GM12873 (cell line): ENCODE results near the gene UNC13C.

Experiments used
- CTCF ChIP-seq: IDR thresholded peaks from 2 replicates; pipeline ENCODE4 v1.5.1; 2012; ENCODE audit warnings: low read depth, mild to moderate bottlenecking, moderate library complexity, low read length, control low read depth; ENCODE audit not compliant: insufficient read depth; ENCODE audit errors: missing control alignments

UNC13C gene

GRCh38 chr15:53978253-53978906 lies at the start of gene UNC13C:
Gene UNC13C (plus strand): TSS chr15:53978441. CDS start chr15:54012904, 34,463 bp downstream.
- TF ChIP-seq CTCF: no peak

GRCh38 chr15:53936137-53936536 lies 42.1 kb upstream of the UNC13C start:
- TF ChIP-seq CTCF: no peak

- no peak for TF ChIP-seq CTCF
Measured at GRCh38 chr15:53950572-53950971, 27.7 kb upstream of the UNC13C start.

DNA sequence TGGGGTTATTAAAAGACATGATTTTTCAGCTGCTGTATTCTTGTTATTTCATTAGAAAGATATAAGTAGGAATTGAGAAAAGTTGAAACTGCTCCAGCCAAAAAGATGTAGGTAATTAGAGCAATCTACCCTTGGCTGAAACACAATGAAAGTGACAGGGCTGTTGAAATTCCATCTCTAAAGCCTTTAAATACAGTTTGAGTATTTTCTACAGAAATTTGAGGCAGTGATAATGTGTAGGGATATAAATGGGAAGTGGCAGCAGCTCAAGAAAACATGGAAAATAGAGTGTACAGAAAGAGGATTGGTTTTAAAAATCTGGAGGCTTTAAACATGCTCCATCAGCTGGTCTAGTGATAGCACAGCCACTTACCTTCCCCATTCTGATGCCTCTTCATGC lies 22.8 kb upstream of the UNC13C start:
- no peak for TF ChIP-seq CTCF

DNA sequence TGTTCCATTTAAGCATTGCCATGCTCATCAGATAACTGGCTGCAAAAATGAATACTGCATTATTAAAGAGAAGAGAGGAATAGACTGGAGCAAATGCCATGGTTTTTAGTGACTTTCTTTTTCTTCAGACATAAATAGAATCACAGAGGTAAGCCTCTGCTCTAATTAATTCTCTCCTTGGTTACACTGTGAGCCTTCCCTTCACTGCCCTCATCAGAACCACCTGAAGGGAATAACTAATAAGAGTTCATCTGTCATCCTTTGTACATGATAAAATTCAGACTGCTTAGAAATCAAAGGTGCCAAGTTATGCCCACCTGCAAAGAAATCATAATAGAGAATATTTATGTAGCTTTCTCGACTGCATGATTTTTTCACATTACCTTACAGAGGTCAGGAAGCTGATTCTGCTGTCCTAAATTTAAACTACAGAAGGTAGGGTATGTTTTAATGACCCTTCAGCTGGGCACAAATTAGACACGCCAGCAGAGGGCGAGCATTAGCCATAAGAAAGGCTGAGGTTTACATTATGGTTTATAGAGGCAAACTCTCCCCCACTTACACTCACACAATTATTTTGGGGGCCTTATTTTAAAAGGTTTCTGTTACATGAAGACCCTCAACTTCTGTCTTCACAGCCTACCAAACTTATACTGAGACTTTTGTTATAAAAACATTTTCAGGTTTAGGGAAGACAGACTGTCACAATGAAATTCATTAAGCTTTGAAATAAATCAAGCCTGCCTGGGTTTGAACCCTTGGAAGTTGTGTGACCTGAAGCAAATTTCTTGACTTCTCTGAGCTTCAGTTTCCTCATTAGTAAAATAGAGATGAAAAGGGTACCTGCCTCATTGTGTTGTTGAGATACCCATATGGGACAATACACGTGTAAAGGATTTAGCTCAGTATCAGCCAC lies 15.3 kb upstream of the UNC13C start:
- peak; percentile 51 for TF ChIP-seq CTCF

GRCh38 chr15:53963801-53964200 lies 14.4 kb upstream of the UNC13C start:
- TF ChIP-seq CTCF: no peak

DNA sequence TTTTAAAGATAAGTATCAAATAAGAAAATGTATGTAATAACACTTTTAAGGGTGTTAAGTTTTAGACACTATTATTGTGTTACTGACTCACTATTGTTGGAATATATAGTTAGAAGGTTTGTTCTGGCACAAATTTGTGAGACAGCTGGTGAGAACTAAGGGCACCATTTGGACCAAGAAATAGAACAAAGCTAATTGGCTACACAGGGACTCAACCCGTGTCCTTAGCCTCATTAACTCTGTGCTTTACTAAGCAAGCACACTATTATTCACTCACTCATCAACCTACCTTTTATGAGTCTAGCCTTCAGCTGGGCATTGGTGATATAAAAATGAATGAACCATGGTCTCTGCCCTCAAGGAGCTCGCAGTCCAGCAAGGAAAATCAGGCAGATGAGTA lies 4.1 kb upstream of the UNC13C start:
- no peak for TF ChIP-seq CTCF
